Memory B cell (primary cell): Measurements from ENCODE around the gene LYAR.
A peak's percentile ranks its signal among the peaks of the same experiment; 100 is the strongest.

Experiments used
- ATAC-seq: fragments of 150-1000 bp; cut with Tn5 transposase; 2 replicates; pipeline ENCODE4 v1.10.0; 2021; ENCODE audit warnings: low read depth, mild to moderate bottlenecking, moderate library complexity
- DNase-seq, 2 donors: peaks; one replicate each; pipeline ENCODE4 v3.0.0; 2022; ENCODE audit warnings: low spot score in 2 of 2
- H3K27ac Mint-ChIP-seq: one replicate; pipeline ENCODE4 v1.8.0; 2022; ENCODE audit warnings: mild to moderate bottlenecking, moderate library complexity, mixed read lengths
- H3K27me3 Mint-ChIP-seq: one replicate; pipeline ENCODE4 v1.8.0; 2022; ENCODE audit warnings: mixed read lengths
- H3K36me3 Mint-ChIP-seq: one replicate; pipeline ENCODE4 v1.8.0; 2022; ENCODE audit warnings: mild to moderate bottlenecking, mixed read lengths
- H3K4me1 Mint-ChIP-seq: one replicate; pipeline ENCODE4 v1.8.0; 2022; ENCODE audit warnings: mixed read lengths
- H3K4me3 Mint-ChIP-seq: one replicate; pipeline ENCODE4 v1.8.0; 2022; ENCODE audit warnings: mild to moderate bottlenecking, moderate library complexity, mixed read lengths
- H3K9me3 Mint-ChIP-seq: one replicate; pipeline ENCODE4 v1.8.0; 2022; ENCODE audit warnings: mixed read lengths

Gene LYAR, protein sequence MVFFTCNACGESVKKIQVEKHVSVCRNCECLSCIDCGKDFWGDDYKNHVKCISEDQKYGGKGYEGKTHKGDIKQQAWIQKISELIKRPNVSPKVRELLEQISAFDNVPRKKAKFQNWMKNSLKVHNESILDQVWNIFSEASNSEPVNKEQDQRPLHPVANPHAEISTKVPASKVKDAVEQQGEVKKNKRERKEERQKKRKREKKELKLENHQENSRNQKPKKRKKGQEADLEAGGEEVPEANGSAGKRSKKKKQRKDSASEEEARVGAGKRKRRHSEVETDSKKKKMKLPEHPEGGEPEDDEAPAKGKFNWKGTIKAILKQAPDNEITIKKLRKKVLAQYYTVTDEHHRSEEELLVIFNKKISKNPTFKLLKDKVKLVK

DNA sequence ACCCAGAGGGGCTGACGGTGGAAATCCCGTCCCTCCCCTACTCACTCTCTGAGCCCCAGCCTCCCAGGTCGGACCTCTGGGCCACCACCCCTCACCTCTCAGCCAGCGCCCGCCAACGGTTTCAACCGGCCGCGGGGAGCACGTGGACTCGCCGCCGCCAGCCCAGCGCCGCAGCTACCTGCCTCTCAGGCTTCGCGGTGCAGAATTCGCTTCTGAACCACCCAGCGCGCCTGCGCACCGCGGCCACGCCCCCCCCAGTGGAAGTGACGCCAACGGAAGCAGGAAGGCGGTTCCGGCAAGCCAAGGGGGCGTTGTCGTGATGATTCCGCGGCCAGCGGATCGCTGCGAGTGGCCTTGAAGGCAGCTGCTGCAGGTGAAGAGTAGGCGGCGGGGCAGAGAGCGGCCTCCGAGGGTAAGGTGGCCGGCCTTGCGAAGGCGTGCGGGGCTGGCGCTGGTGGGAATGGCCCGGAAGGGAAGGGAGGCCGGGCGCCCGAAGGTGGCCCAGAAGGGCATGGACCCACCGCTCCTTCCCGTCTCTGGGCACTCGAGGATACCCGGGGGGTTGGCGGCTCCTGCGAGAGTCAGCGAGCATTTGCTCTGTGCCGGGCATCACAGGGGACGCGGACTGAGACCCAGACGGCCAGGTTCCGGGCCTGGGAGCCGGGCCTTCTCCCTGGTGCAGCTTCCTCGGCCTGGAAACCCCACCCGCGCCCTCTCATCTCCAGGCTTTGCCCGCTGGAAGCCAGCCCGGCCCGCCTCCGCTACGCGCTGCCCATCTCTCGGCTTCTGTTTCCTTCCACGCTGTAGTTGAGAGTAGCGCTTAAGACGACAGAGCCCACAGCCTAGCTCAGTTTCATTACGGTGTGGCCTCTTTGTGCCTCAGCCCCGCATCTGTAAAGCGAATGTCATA, at the start of gene LYAR, which contains the start of gene ZBTB49:
Gene LYAR (minus strand): TSS at position 214 of the 910 bp plus-strand sequence. CDS start 6,412 bp downstream, outside the sequence.
Gene ZBTB49 (plus strand): TSS at position 311 of the 910 bp plus-strand sequence. CDS start 9,695 bp downstream, outside the sequence.
- H3K27ac Mint-ChIP-seq = peak within 1 kb of the TSS; percentile 92
- H3K4me1 Mint-ChIP-seq = peaks cover 32% of the 10 kb centered on the region
- H3K4me3 Mint-ChIP-seq = peak within 1 kb of the TSS; percentile 98

DNA sequence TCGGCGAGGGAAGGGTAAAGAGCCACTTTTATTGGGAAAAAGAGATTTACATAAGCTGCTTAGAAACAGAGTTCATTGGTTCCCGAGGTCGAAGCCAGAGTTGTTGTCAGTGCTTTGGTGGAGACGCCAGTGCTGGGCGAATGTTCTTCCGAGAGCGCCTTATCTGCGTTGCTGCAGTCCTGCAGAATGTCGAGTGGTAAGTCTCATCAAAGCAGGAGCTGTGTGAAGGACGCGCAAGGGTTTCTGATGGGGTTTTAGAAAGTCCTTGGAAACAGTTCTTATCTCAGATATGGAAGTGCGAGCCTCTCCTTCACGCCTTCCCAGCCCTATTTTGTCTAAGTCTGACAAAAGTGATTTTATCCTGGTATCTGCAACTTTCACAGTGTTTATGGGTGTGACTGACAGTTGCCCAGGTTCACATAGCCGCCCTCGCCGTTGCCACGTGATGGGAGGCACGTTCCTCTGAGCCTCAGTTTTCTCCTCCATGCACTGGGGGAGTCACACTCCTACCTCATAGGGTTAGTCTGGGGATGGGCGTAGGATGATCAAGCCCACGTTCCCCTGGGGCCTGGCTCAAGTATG, 49.6 kb upstream of the LYAR start:
- H3K27me3 Mint-ChIP-seq = peaks cover 12% of the 10 kb centered on the region
- H3K9me3 Mint-ChIP-seq = no peaks in the 10 kb centered on the region
- DNase-seq = no peak
- H3K36me3 Mint-ChIP-seq = no peaks in the 10 kb centered on the region
- H3K27ac Mint-ChIP-seq = no peak overlapping the region
- no peak overlapping the region for H3K4me3 Mint-ChIP-seq
- no peak for ATAC-seq
- H3K4me1 Mint-ChIP-seq = peaks cover 15% of the 10 kb centered on the region

More for the DNA sequence above, at the start of gene LYAR, which contains the start of gene ZBTB49:
- Mint-ChIP-seq H3K9me3 (no peaks in the 10 kb centered on the region), H3K36me3 (peaks cover 10% of the 10 kb centered on the region), H3K27me3 (no peaks in the 10 kb centered on the region)
- peak; percentile 95 to 98 for DNase-seq
- ATAC-seq = peak; percentile 97

DNA sequence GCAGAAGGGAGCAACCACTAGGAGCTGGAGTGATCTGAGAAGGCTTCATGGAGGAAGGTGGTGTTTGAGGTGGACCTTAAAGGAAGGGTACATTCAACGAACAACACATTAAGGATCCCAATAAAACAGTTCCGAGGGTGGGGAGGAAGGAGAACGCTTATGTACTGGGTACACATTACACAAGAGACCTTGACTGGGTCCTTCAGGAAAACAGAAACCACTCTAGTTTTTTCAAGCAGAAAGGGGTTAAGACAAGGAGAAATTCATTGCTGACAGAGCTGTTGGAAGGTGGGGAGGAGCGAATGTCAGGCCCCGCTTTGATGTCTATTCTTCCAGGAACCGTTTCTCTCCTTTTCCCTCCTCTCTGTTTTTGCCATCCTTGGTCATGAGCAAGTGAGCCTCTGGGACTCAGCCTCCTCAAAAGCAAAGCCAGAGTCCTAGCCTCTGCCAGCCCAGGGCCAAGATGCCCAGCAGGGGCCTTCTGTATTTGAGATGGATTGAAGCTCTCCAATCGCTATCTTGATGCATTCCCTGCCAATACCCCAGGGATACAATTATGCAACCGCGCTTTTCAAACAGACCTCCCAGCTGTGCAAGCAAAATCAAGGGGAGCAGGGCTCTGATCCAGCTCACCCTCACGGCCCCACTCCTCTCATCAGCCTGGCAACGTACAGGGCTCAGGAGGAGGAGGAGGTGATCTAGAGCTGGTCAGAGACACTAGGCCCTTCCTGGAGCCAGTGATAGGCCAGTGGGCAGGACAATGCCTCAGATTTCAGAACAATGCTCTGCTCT, 48.5 kb upstream of the LYAR start:
- Mint-ChIP-seq H3K27ac (no peak overlapping the region), H3K4me3 (no peak overlapping the region), H3K9me3 (no peaks in the 10 kb centered on the region), H3K4me1 (peaks cover 10% of the 10 kb centered on the region), H3K27me3 (peaks cover 14% of the 10 kb centered on the region), H3K36me3 (no peaks in the 10 kb centered on the region)
- ATAC-seq (no peak), DNase-seq (no peak)

DNA sequence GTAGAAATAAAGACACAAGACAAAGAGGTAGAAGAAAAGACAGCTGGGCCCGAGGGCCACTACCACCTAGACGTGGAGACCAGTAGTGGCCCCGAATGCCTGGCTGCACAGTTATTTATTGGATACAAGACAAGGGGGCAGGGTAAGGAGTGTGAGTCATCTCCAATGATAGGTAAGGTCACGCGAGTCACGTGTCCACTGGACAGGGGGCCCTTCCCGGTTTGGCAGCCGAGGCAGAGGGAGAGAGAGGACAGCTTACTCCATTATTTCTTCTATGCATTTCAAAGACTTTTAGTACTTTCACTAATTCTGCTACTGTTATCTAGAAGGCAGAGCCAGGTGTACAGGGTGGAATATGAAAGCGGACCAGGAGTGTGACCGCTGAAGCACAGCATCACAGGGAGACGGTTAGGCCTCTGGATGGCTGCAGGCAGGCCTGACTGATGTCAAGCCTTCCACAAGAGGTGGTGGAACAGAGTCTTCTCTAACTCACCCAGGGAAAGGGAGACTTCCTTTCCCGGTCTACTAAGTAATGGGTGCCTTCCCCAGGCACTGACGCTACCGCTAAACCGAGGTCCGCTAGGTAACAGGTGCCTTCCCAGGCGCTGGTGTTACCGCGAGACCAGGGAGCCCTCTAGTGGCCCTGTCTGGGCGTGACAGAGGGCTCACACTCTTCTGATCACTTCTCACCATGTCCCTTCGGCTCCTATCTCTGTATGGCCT, 45.0 kb upstream of the LYAR start:
- peak; percentile 64 to 66 for DNase-seq
- peaks cover 13% of the 10 kb centered on the region for H3K27me3 Mint-ChIP-seq
- H3K4me1 Mint-ChIP-seq = peaks cover 5% of the 10 kb centered on the region
- no peaks in the 10 kb centered on the region for H3K9me3 Mint-ChIP-seq
- ATAC-seq = peak; percentile 94
- peak overlapping the region; percentile 57 for H3K27ac Mint-ChIP-seq
- H3K36me3 Mint-ChIP-seq = peaks cover 3% of the 10 kb centered on the region
- H3K4me3 Mint-ChIP-seq = no peak overlapping the region

DNA sequence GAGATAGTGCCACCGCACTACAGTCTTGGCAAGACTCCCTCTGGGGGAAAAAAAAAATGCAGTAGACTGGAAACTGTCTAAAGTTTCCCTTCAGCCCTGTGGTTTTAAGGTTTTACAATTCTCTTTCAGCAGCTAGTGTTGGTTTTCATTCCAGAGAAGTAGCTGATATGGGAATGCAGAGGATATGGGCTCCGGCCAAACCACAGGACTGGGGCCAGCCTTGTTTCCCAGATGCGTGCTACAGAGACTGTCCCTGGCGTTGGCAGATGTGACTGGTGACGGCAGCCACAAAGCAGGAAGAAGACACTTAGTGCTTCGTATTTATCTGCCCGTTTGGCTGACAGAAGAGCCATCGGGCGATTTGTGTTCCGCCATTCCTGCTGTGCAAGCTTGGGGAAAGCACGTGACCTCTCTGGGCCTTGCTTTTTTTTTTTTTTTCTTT, 43.3 kb upstream of the LYAR start:
- DNase-seq = no peak
- H3K36me3 Mint-ChIP-seq = peaks cover 3% of the 10 kb centered on the region

DNA sequence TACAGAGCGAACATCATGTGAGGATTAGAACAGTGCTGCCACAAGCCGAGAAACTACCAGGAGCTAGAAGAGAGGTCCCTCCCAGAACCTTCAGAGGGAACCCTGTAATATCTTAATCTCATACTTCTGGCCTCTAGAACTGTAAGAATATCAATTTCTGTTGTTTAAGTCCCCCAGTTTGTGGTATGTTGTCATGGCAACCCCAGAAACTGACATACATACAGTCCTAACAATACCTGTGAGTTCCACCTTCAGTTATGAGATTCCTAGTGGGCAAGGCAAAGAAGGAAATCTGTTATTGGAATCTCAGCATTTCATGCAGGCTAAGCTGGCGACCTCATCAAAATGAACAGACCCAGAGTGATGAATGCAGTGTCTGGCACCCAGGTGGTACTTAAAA, 42.6 kb upstream of the LYAR start:
- Mint-ChIP-seq H3K36me3 (peaks cover 3% of the 10 kb centered on the region), H3K27ac (no peak overlapping the region), H3K4me3 (no peak overlapping the region), H3K9me3 (no peaks in the 10 kb centered on the region), H3K4me1 (peaks cover 5% of the 10 kb centered on the region), H3K27me3 (peaks cover 10% of the 10 kb centered on the region)
- no peak for DNase-seq
- ATAC-seq = no peak

More for the DNA sequence above, 43.3 kb upstream of the LYAR start:
- H3K9me3 Mint-ChIP-seq = no peaks in the 10 kb centered on the region
- peaks cover 5% of the 10 kb centered on the region for H3K4me1 Mint-ChIP-seq
- no peak overlapping the region for H3K4me3 Mint-ChIP-seq
- ATAC-seq = peak; percentile 31
- H3K27me3 Mint-ChIP-seq = peaks cover 11% of the 10 kb centered on the region
- H3K27ac Mint-ChIP-seq = no peak overlapping the region

DNA sequence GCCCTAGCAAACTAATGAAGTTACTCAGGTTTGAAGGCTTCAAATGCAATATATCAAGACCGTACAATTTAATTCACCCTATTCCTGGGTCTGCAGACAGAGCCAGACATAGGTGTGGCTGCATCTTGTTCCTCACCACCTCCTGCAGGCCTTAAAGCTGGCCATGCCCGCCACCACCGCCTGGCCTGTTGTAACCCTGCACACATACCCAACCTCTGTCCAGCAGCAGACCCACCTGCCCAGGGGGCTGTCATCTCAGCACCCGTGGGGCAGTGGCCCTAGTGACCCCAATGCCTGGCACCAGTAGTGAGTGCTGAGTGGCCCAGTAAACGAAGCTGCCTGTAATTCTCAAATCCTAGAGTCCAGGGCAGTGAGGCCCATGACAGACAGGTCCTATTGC, 40.8 kb upstream of the LYAR start:
- Mint-ChIP-seq H3K27ac (no peak overlapping the region), H3K27me3 (peaks cover 5% of the 10 kb centered on the region), H3K4me1 (peaks cover 5% of the 10 kb centered on the region), H3K36me3 (peaks cover 3% of the 10 kb centered on the region), H3K4me3 (no peak overlapping the region), H3K9me3 (no peaks in the 10 kb centered on the region)
- no peak for DNase-seq
- no peak for ATAC-seq

DNA sequence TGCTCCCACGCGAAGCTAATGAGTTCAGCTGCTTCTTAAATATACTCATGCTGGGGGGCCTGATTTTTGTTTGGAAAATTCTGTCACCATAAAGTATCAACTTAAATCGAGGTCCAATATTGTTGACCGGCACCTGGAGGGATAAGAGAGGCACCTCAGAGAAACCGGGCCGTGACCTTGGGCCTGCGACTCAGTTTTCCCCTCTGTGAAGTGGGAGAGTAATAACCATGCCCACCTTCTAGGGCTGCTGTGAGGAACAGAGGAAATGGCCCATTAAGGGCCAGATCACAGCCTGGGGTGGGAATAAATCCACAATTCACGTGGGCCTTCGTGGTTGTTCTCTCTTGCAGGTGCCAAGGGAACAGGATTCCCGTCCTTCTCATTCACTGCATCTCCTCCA, 39.5 kb upstream of the LYAR start:
- H3K4me3 Mint-ChIP-seq = no peak overlapping the region
- ATAC-seq = no peak
- no peak overlapping the region for H3K27ac Mint-ChIP-seq
- peaks cover 3% of the 10 kb centered on the region for H3K36me3 Mint-ChIP-seq
- H3K9me3 Mint-ChIP-seq = no peaks in the 10 kb centered on the region
- no peak for DNase-seq
- no peaks in the 10 kb centered on the region for H3K4me1 Mint-ChIP-seq
- peaks cover 2% of the 10 kb centered on the region for H3K27me3 Mint-ChIP-seq

DNA sequence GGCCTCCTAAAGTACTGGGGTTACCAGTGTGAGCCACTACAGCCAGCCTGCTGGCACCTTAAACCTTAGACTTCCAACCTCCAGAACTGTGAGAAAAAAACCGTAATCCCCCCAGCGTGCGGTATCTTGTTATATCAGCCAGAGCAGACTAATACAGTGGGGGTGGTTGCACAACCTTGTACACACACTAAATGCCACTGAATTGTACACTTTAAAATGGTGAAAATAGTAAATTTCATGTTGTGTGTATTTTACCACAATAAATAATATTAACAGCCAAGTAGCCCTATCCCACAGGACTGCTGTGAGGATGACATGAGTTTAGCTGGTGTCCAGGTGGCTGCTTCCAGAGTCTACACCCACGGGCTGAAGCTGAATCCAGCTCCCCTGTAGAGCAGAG, 38.9 kb upstream of the LYAR start:
- Mint-ChIP-seq H3K27ac (no peak overlapping the region), H3K4me3 (no peak overlapping the region), H3K36me3 (peaks cover 5% of the 10 kb centered on the region), H3K4me1 (no peaks in the 10 kb centered on the region), H3K27me3 (no peaks in the 10 kb centered on the region), H3K9me3 (no peaks in the 10 kb centered on the region)
- ATAC-seq (no peak), DNase-seq (no peak)

DNA sequence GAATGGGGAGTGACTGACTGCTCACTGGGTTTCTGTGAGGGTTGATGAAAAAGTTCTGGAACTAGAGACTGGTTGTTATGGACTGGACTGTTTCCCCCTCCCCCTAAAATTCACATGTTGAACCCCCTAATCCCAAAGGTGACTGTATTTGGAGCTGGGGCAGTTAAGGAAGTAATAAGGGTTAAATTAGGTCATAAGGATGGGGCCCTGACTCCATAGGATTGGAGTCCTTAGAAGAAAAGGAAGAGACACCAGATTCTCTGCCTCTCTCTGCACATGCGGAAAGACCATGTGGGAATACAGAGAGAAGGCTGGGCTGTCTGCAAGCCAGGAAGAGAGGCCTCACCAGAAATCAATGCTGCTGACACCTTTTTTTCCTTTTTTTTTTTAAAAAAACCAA, 38.3 kb upstream of the LYAR start:
- H3K36me3 Mint-ChIP-seq = peaks cover 7% of the 10 kb centered on the region
- no peaks in the 10 kb centered on the region for H3K4me1 Mint-ChIP-seq
- no peak overlapping the region for H3K27ac Mint-ChIP-seq
- H3K27me3 Mint-ChIP-seq = no peaks in the 10 kb centered on the region
- no peaks in the 10 kb centered on the region for H3K9me3 Mint-ChIP-seq
- DNase-seq (no peak), ATAC-seq (no peak)
- no peak overlapping the region for H3K4me3 Mint-ChIP-seq

DNA sequence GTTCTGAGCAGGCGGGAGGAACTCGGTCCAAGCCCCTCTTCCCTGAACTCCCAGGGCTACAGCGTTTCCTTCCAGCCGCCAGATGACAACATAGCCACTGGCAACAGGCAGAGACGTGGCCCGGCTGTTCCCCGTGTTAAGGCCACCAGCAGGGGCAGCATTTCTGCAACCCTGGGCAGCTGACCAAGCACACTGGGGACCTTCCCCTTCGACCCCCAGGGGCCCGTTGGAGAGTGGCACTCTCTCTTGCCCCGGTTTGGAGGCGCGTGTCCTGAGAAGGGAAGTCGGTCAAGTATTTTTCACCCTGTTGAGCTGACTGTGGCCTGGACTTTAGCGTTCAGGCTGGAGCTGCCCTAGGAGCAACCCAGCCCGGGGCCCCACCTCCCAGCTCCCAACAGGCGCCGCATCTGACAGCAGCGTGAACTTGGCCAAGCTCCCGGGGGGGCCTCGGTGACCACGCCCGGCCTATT, 37.7 kb upstream of the LYAR start:
- Mint-ChIP-seq H3K27me3 (no peaks in the 10 kb centered on the region), H3K36me3 (peaks cover 10% of the 10 kb centered on the region), H3K9me3 (no peaks in the 10 kb centered on the region), H3K4me3 (no peak overlapping the region), H3K27ac (no peak overlapping the region), H3K4me1 (no peaks in the 10 kb centered on the region)
- no peak for ATAC-seq
- no peak for DNase-seq

DNA sequence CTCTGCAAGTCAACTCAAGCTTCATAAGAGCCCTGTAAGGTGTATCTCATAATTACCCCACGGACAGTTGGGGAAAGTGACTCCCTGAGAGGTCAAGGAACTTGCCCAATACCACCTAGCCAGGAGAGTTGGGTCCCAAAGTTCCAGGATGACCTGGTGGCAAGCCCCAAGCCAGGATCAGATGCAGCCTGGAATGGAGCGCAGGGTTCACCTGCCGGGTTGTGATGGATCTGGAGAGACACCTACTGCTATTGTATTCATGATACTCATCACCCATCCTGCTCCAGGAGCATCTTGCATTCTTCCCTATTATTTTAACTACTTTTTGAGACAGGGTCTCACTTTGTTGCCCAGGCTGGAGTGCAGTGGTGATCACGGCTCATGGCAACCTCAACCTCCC, 36.2 kb upstream of the LYAR start:
- Mint-ChIP-seq H3K27me3 (no peaks in the 10 kb centered on the region), H3K4me1 (no peaks in the 10 kb centered on the region), H3K9me3 (no peaks in the 10 kb centered on the region), H3K27ac (no peak overlapping the region), H3K36me3 (peaks cover 20% of the 10 kb centered on the region), H3K4me3 (no peak overlapping the region)
- DNase-seq (no peak), ATAC-seq (no peak)

DNA sequence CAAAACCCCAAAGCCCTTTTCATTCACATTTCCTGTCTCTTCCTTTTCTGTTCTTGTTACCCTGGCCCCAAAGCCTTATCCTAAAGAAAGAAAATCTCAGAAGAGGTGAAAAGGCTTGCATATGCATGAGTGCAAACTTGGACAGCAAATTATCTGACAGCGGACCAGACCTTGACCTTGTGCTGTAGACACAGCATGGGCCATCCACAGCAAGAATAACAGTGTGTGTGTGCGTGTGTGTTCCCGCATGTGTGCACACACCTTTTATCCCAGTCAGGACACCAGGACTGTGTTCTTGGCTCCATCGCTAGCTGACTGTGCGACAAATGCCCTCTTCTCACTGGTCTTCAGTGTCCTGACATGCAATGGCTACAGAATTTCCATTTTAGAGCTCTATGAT, 35.4 kb upstream of the LYAR start:
- Mint-ChIP-seq H3K27ac (no peak overlapping the region), H3K9me3 (no peaks in the 10 kb centered on the region), H3K4me1 (no peaks in the 10 kb centered on the region), H3K36me3 (peaks cover 25% of the 10 kb centered on the region), H3K27me3 (no peaks in the 10 kb centered on the region), H3K4me3 (no peak overlapping the region)
- no peak for DNase-seq
- no peak for ATAC-seq
